Prostate gland (tissue), 2 donors: ENCODE measurements around the gene CTNND1. TPM values are rescaled to one million over a fixed set of nuclear protein-coding genes. Genes with fewer than 3 reads are reported as not detected.

Source experiments
- DNase-seq: peaks from one replicate; pipeline ENCODE4 v3.0.0-alpha.2; 2019; ENCODE audit warnings: low spot score
- H3K27ac ChIP-seq, 2 donors: fragments of 200-600 bp; sonication (generic); 2 replicates each; pipeline ENCODE4 v1.5.1; 2017 to 2019
- H3K27me3 ChIP-seq: fragments of 200-600 bp; sonication (generic); replicated peaks from 2 replicates; pipeline ENCODE4 v1.5.1; 2019; ENCODE audit not compliant: insufficient read depth
- H3K36me3 ChIP-seq, 2 donors: fragments of 200-600 bp; sonication (generic); 1 replicate in 1 of 2; 2 replicates in 1 of 2; pipeline versions ENCODE4 v1.5.1 to v1.8.1; 2017 to 2019
- H3K4me1 ChIP-seq: fragments of 200-600 bp; sonication (generic); replicated peaks from 2 replicates; pipeline ENCODE4 v1.5.1; 2019
- H3K4me3 ChIP-seq, 2 donors: fragments of 200-600 bp; sonication (generic); 2 replicates each; pipeline ENCODE4 v1.5.1; 2017 to 2019
- H3K9me3 ChIP-seq: fragments of 200-600 bp; sonication (generic); 2 replicates; pipeline ENCODE4 v1.5.1; 2017
- CTCF ChIP-seq, 4 experiments: fragments of 200-600 bp in 2 of 4; fragments of 450-650 bp in 2 of 4; sonication (generic) in 2 of 4; IDR thresholded peaks; 1 replicate in 3 of 4; 2 replicates in 1 of 4; pipeline ENCODE4 v1.5.1; 2016 to 2019; ENCODE audit warnings: antibody characterized with exemption in 4 of 4, mild to moderate bottlenecking in 2 of 4, moderate library complexity in 2 of 4
- POLR2A ChIP-seq: fragments of 450-650 bp; IDR thresholded peaks from one replicate; pipeline ENCODE4 v1.6.1; 2016; ENCODE audit warnings: antibody characterized with exemption, mild to moderate bottlenecking
- POLR2AphosphoS5 ChIP-seq: sonication (generic); formaldehyde crosslinking; IDR thresholded peaks from one replicate; pipeline ENCODE4 v1.6.1; 2017; ENCODE audit warnings: antibody characterized with exemption
- WGBS: methylation state at CpG from one replicate; pipeline ENCODE4 v1.1.5; 2018; 5-methylcytosine and 5-hydroxymethylcytosine counted together
- intact Hi-C: fragments of 100-400 bp; cut with DNase I; formaldehyde crosslinking; loops from one replicate; pipeline ENCODE4 v1.14.2; 2022
- total RNA-seq, 2 donors: library from RNA; depleted of rRNA; stranded (reverse); fragments of >200 nt; gene quantifications; one replicate each; pipeline ENCODE4 v1.1.0, GENCODE V29; 2016

The CTNND1 gene
- total RNA-seq, 2 donors from 2014 or later, result 189 to 223 TPM

DNA sequence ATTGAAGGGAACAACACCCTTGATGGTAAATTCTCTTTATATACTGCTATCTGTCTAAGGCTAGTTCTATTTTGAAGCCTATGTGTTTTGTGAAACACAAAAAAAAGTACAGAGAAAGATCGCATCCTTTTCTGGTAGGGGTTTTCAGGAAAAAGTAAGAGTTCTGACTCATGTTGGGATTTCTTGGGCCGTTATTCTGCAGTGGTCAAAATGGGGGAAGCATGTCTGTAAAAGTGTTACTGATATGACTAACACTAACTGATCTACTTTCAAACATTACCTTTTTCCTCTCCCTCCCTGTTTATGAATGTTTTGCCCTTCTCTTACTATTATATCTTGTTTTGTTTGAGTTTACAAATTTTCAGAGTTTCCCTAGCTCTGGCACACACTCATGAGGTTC lies 53.9 kb downstream of the CTNND1 start:
- 70% methylated on average over 2 of the region's 2 CpGs for WGBS
- TF ChIP-seq CTCF (IDR thresholded peaks at IDR 0.05) (no peak), POLR2A (no peak)
- Histone ChIP-seq H3K9me3 (no peaks in the 10 kb centered on the region), H3K27ac (no peak overlapping the region), H3K4me1 (no peaks in the 10 kb centered on the region), H3K36me3 (peaks cover 24 to 28% of the 10 kb centered on the region in 2 donors), H3K4me3 (no peak overlapping the region), H3K27me3 (no peaks in the 10 kb centered on the region)
- intact Hi-C loops, result no loop called here
- DNase-seq, result no peak

GRCh38 chr11:57815877-57816276 lies 54.3 kb downstream of the CTNND1 start:
- Histone ChIP-seq H3K36me3 (peaks cover 21 to 24% of the 10 kb centered on the region in 2 donors), H3K4me3 (no peak overlapping the region), H3K4me1 (no peaks in the 10 kb centered on the region), H3K9me3 (no peaks in the 10 kb centered on the region), H3K27me3 (no peaks in the 10 kb centered on the region), H3K27ac (no peak overlapping the region)
- TF ChIP-seq POLR2AphosphoS5, result no peak
- no peak for TF ChIP-seq CTCF (IDR thresholded peaks at IDR 0.05)
- TF ChIP-seq POLR2A, result no peak
- no peak for DNase-seq
- WGBS, result 79% methylated on average over 5 of the region's 5 CpGs
- intact Hi-C loops, result no loop called here

- no peak for DNase-seq
- Histone ChIP-seq H3K27me3 (no peaks in the 10 kb centered on the region), H3K4me1 (no peaks in the 10 kb centered on the region), H3K36me3 (peaks cover 12 to 22% of the 10 kb centered on the region in 2 donors), H3K4me3 (no peak overlapping the region), H3K27ac (no peak overlapping the region), H3K9me3 (no peaks in the 10 kb centered on the region)
- WGBS, result 97% methylated on average over 1 of the region's 1 CpG
- intact Hi-C loops, result no loop called here
- TF ChIP-seq POLR2A (no peak), POLR2AphosphoS5 (no peak), CTCF (IDR thresholded peaks at IDR 0.05) (no peak)
Observed at GRCh38 chr11:57818812-57819211, 57.2 kb downstream of the CTNND1 start.

GRCh38 chr11:57819252-57819979 lies 57.8 kb downstream of the CTNND1 start:
- WGBS, result 86% methylated on average over 7 of the region's 7 CpGs

More at GRCh38 chr11:57819252-57819979, 57.8 kb downstream of the CTNND1 start:
- no peak for DNase-seq
- Histone ChIP-seq H3K4me1 (no peaks in the 10 kb centered on the region), H3K9me3 (no peaks in the 10 kb centered on the region), H3K4me3 (no peak overlapping the region), H3K27me3 (no peaks in the 10 kb centered on the region), H3K27ac (no peak overlapping the region), H3K36me3 (peaks cover 12 to 22% of the 10 kb centered on the region in 2 donors)
- intact Hi-C loops, result no loop called here
- TF ChIP-seq CTCF (IDR thresholded peaks at IDR 0.05) (no peak), POLR2A (no peak), POLR2AphosphoS5 (no peak)
